NCI-H2196 treated with DMSO at 0.1 percent for 48 hours (cell line): ENCODE data around the gene EGFL6.
"Not testable (repeated sequence)": the region's sequence is repeated elsewhere in the genome, so short reads cannot be mapped to it uniquely, and the experiment has no call there.

ENCODE experiments used
- DNase-seq: peaks from one replicate; lab custom pipeline; 2025; ENCODE audit not compliant: unreplicated experiment; lab: John Stamatoyannopoulos, UW

EGFL6 gene

DNA sequence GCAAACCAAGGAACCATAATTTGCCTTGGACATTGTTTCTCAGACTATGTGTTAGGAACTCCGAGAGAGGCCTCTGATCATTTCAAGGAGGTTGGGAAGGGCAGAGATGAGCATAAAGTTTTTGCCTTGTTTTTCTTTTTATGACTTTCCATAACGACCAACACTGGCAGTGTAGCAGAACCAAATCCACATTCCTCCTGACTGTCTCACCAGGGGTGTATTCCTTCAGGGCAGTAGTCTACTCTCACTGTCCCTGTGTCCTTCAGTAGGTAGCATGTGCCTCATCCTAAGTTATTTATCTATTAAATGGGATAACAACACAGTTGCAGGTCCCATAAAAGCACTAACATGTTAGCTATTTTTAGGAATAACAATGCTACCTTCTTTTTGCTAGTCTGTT lies 20.8 kb downstream of the EGFL6 start:
- DNase-seq, result no peak

- no peak for DNase-seq
Measured at GRCh38 chrX:13590914-13591313, 21.5 kb downstream of the EGFL6 start.

DNA sequence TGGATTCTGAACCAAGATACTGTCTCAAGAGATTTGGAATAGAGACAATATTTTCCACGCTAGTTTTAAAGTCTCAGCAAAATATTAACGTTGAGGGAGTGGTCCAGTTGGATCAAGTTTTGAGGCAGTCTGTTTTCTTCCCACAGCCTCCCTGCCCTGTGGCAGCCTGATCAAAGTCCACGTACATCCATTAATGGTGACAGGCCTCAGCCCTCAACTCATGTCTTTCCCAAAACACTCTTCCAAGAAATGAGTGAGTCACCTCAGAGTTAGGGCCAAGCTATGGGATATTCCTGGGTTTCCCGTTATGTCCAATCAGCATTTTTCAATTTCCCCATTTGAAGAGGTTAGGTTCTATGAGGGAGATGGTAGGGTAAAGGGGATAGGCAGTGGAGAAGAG lies 28.5 kb downstream of the EGFL6 start:
- DNase-seq, result no peak

DNA sequence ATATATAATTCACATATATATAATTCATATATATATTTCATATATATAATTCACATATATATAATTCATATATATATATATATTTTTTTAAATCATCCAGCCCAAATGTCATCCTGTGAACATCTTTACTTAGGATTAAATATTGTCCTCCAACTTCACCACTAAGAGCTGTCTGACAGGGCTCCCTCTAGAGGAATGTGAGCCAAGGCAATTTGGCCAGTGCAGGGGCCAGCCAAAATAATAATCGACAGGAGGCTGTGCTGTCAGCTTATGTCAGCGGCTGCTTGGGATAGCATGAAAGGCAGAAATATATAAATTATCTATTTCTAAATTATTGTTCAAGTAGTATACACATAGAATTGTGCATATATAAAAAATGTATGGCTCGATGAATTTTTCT lies 29.5 kb downstream of the EGFL6 start:
- no peak for DNase-seq

- no peak for DNase-seq
Measured at GRCh38 chrX:13599491-13599890, 30.1 kb downstream of the EGFL6 start.

- no peak for DNase-seq
Measured at GRCh38 chrX:13605611-13606010, 36.2 kb downstream of the EGFL6 start.

DNA sequence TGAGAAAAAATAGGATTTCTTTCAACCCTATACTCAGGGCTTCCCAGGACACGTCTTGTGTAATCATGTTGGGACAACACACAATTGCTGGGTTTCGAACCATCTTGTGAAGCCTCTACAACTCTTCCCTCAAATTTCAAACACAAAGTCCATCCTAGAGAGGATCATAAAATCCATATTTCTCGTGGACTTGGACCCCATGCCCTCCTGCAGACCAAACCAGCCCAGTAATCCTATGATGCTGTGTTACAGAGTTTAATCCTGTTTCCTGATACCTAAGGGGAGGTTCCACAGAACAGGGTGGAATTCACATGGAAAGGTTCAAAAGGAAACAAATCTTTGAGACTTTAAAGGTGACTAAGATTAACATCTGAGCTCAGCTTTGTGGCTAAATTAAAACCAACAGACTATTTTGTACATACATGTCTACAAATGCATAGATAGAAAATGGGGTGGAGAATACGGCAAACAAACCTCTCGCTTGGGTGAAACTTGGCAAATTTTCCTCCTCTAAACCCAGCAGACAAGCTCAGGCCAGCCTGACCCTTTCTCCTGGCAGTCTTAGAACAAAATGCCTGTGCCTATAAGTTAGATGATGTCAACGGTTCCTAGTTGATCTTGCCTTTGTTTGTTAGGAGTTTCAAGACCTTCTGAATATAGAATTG lies 38.1 kb downstream of the EGFL6 start:
- DNase-seq, result no peak

DNA sequence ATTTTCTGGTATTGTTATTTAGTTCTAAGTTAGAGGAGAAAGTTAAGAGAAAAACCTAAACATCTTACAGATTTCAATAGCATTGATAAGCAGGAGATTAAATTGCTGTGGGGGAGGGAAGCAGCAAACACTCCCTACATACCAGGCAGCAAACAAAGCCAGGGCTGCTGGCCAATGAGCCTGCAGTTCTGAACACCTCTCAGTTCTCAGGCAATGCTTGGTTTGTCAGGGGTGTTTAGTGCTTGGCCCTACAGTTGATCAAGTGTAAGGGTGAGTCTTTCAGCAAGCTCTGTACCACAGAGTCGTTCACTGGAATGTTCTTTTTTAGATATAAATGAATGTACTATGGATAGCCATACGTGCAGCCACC lies 38.6 kb downstream of the EGFL6 start:
- DNase-seq, result no peak

DNA sequence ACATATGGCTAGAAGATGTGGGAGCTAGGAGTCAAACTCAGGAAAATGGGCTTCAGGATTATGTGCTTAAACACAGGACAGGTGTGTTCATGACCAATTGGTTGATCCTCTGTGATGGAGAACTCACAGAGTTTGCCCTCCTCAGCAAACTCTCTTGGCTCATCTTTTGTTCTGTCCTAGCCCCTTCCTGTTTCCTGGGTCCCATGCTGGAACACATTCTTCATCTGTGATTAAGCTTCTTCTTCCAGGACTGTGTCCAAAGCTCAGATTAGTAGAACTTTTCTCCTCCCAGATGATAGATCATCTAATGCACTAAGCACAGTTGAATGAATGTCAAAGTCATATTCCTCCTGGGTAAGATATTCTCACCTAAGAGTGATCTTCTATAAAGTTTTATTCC lies 44.8 kb downstream of the EGFL6 start:
- DNase-seq, result no peak

DNA sequence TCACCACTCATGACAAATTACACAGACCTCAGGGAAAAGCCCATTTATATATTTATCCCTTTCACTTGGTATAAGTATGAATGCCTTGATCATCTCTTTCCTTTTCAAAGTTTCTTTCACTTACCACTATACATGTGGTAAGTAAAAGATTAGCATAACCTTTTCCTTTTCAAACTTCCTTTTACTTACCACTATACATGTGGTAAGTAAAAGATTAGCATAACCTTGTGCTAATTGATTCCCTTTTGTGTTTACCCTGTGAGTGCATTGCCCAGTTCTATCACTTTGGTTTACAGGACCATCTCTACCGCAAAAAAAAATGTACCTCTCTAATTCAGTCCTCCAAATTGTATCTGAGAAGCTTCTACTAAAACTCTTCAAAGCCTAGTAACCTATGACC lies 50.8 kb downstream of the EGFL6 start:
- no peak for DNase-seq

DNA sequence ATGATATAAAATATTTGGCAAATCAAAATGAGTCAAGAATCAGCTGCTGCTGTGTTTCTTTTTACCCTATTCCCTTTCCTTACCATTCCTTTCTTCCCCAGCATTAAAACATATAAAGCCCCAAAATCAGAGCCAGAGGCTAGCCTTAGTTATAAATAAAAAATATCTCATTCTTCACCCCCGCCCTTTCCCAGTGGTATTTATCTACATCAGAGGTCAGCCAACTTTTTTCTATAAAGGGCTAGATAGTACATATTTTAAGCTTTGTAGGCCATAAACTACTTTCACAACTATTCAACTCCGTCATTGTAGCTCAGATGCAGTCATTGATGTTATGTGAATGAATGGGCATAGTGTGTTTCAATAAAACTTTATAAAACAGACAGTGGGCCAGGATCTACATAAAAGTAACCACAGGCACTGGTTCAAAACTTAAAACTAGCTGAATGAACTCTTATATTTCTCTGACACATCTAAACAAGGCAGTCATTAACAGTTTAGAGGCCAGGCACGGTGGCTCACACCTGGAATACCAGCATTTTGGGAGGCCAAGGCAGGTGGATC lies 53.1 kb downstream of the EGFL6 start:
- DNase-seq, result no peak

DNA sequence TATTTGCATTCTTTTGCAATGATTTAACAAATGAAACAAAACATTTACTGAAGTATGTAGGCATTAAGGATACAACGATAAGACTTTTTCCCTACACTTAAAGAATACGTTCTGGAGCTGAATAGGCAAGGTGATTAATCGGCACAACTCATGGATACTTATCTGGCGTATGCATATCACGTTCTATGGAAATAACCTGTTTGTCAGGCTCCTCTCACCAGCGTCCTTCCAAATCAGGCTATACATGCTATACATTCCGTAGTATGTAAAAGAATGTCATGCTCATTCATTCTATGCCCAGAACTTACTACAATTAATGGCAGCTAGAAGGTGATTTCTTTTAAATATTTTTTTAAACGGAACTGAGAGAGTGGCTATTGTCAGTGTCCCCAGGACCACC lies 57.9 kb downstream of the EGFL6 start:
- no peak for DNase-seq

DNA sequence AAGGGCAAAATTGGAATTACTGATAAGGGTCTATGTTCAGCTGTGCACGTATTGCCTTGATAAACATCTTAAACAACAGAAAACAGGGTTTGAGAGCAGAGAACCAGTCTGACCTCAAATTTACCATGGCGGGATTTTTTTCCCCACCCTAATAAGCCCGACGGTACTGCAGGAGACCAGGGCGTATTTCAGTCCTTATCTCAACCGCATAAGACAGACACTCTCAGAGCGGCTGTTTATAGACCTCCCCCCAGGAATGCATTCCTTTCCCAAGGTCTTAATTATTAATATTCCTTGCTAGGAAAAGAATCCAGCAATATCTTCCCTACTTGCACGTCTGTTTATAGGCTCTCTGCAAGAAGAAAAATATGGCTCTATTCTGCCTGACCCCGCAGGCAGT lies 67.8 kb downstream of the EGFL6 start:
- not testable (repeated sequence) for DNase-seq

DNA sequence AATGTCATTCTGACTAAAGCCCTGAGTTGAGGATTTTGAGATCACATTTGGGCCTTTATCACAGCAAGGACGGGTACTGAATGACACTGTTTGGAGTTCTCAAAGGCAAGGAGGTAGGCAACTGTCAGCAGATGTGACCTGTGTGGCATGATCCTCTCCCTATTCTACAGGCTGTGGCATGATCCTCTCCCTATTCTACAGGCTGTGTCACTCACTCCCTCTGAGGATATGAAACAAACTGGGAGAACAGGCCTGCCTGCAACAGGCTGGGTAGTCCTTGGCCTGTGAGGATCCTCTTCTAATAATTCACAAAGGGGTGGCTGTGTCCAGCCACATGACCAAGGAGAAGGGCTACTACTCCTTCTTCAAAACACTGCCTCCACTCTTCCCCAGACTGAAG lies 68.6 kb downstream of the EGFL6 start:
- no peak for DNase-seq

DNA sequence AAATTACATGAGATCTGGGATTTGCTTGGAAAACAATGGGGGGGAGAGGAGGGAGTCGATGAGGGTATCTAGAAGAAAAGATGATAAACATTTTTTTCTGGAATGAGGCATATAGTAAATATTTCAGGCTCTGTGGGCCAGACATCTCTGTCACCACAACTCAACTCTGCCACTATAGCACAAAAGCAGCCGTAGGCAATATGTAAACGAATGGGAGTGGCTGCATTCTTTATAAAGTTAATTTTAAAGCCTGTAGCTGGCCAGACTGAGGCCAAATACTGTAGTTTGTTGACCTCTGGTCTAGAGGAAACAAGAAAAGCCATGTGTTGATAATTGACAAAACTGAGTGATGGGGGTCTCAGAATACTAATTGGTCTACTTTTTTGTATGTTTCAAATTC lies 69.4 kb downstream of the EGFL6 start:
- DNase-seq, result no peak

GRCh38 chrX:13641684-13642083 lies 72.3 kb downstream of the EGFL6 start:
- DNase-seq, result not testable (repeated sequence)

- DNase-seq, result no peak
Measured at GRCh38 chrX:13645464-13646153, 76.2 kb downstream of the EGFL6 start.

GRCh38 chrX:13646154-13646549 lies 76.8 kb downstream of the EGFL6 start:
- peak; percentile 1 for DNase-seq

GRCh38 chrX:13647709-13648212 lies 78.4 kb downstream of the EGFL6 start:
- no peak for DNase-seq

GRCh38 chrX:13648336-13648735 lies 78.9 kb downstream of the EGFL6 start:
- not testable (repeated sequence) for DNase-seq

GRCh38 chrX:13649838-13650237 lies 80.4 kb downstream of the EGFL6 start:
- DNase-seq, result no peak

GRCh38 chrX:13650318-13650717 lies 80.9 kb downstream of the EGFL6 start:
- DNase-seq, result no peak
